Measurements from ENCODE around the gene STPG3.
A peak's percentile ranks its signal among the peaks of the same experiment; 100 is the strongest.

Gene STPG3

GRCh38 chr9:137222190-137223077, 28.7 kb upstream of the STPG3 start, which contains the start of gene RNF208:
Gene RNF208, minus strand, starts transcription at chr9:137222240. Its CDS starts 1,028 bp downstream, at chr9:137221212.
- no peak for FAIRE-seq

GRCh38 chr9:137223078-137223970, 27.8 kb upstream of the STPG3 start:
- peak; percentile 97 for FAIRE-seq

- no peak for FAIRE-seq
These were observed 26.0 kb upstream of the STPG3 start, which contains the start of gene CYSRT1 for GRCh38 chr9:137224830-137225694. Gene CYSRT1, plus strand, starts transcription at chr9:137225174. Its CDS starts 448 bp downstream, at chr9:137225622.

- FAIRE-seq = no peak
These were observed 25.3 kb upstream of the STPG3 start for GRCh38 chr9:137225699-137226331.

- FAIRE-seq = no peak
These were observed 24.6 kb upstream of the STPG3 start for GRCh38 chr9:137226338-137227053.

GRCh38 chr9:137227054-137227852, 23.8 kb upstream of the STPG3 start, which contains the start of gene RNF224:
Gene RNF224, plus strand, starts transcription at chr9:137227502. Its CDS starts 834 bp downstream, at chr9:137228336.
- peak; percentile 91 for FAIRE-seq

GRCh38 chr9:137227853-137228505, 23.1 kb upstream of the STPG3 start:
- no peak for FAIRE-seq

- FAIRE-seq = no peak
These were observed 22.5 kb upstream of the STPG3 start for GRCh38 chr9:137228506-137228967.

GRCh38 chr9:137228968-137229896, 21.9 kb upstream of the STPG3 start:
- no peak for FAIRE-seq

- no peak for FAIRE-seq
These were observed 21.0 kb upstream of the STPG3 start for GRCh38 chr9:137229903-137230704.

GRCh38 chr9:137230705-137231371, 20.2 kb upstream of the STPG3 start, which contains the start of gene SLC34A3:
Gene SLC34A3, plus strand, starts transcription at chr9:137230901. Its CDS starts 802 bp downstream, at chr9:137231703.
- no peak for FAIRE-seq

- FAIRE-seq = no peak
These were observed 19.6 kb upstream of the STPG3 start for GRCh38 chr9:137231372-137232039.

- no peak for FAIRE-seq
These were observed 19.0 kb upstream of the STPG3 start for GRCh38 chr9:137232101-137232500.

- no peak for FAIRE-seq
These were observed 18.6 kb upstream of the STPG3 start for GRCh38 chr9:137232510-137232909.

GRCh38 chr9:137233143-137233980, 17.7 kb upstream of the STPG3 start:
- FAIRE-seq = no peak
